GM12872 (cell line): ENCODE data around the gene MORC4.

Experiments used
- CTCF ChIP-seq: IDR thresholded peaks from 3 replicates; pipeline ENCODE4 v1.5.1; 2011; ENCODE audit warnings: low read depth, mild to moderate bottlenecking, low read length, moderate library complexity; ENCODE audit not compliant: insufficient read depth

The MORC4 gene

GRCh38 chrX:107000013-107000515, at the start of gene MORC4:
Gene MORC4 (minus strand): TSS chrX:107000212. CDS start chrX:106999969, 243 bp downstream.
- no peak for TF ChIP-seq CTCF

GRCh38 chrX:107047622-107048021, 47.6 kb upstream of the MORC4 start:
- TF ChIP-seq CTCF: no peak

GRCh38 chrX:107029752-107030151, 29.7 kb upstream of the MORC4 start:
- no peak for TF ChIP-seq CTCF

- peak; percentile 49 for TF ChIP-seq CTCF
Observed at GRCh38 chrX:107025545-107025944, 25.5 kb upstream of the MORC4 start.

- TF ChIP-seq CTCF: no peak
Observed at GRCh38 chrX:107014936-107015335, 14.9 kb upstream of the MORC4 start.

GRCh38 chrX:107008034-107008433, 8.0 kb upstream of the MORC4 start:
- no peak for TF ChIP-seq CTCF

GRCh38 chrX:106999002-106999975, 723 bp downstream of the MORC4 start:
- TF ChIP-seq CTCF: peak; percentile 58
